H1 (cell line): Measurements from ENCODE around the gene RNASEL. TPM values are rescaled to one million over a fixed set of nuclear protein-coding genes. Genes with fewer than 3 reads are reported as not detected.
"Not testable (repeated sequence)": the region's sequence is repeated elsewhere in the genome, so short reads cannot be mapped to it uniquely, and the experiment has no call there.

Source experiments
- CTCF ChIA-PET: fragments of 300-600 bp; sonication (Branson Sonifier 250); formaldehyde crosslinking; loops from one replicate; lab custom pipeline; 2021; ENCODE audit not compliant: partially characterized antibody; lab: Charles Lee
- POLR2A ChIA-PET: fragments of 300-600 bp; sonication (Branson Sonifier 250); formaldehyde crosslinking; loops from one replicate; lab custom pipeline; 2021; ENCODE audit warnings: inconsistent platforms; ENCODE audit not compliant: partially characterized antibody; lab: Charles Lee
- DNase-seq, 2 experiments: peaks; one replicate each; pipeline versions ENCODE4 v3.0.0 to v3.0.0-alpha.2; 2010 to 2022; ENCODE audit warnings: low spot score in 2 of 2, low read depth in 1 of 2, mixed read lengths in 1 of 2
- FAIRE-seq: peaks from 2 replicates; lab custom pipeline; 2011; peaks lifted over from hg19 to GRCh38; lab: Jason Lieb, UNC
- H2AFZ ChIP-seq: 2 replicates; pipeline ENCODE4 v1.8.1; 2012; ENCODE audit warnings: low read length, inconsistent platforms
- H2AK5ac ChIP-seq: 2 replicates; pipeline ENCODE4 v1.6.1; 2013; ENCODE audit warnings: low read depth, low read length
- H2BK120ac ChIP-seq: replicated peaks from 2 replicates; pipeline ENCODE3; 2013; ENCODE audit warnings: low read depth, low read length, inconsistent platforms
- H2BK12ac ChIP-seq: 2 replicates; pipeline ENCODE4 v1.6.1; 2013; ENCODE audit warnings: low read depth, low read length
- H2BK15ac ChIP-seq: 2 replicates; pipeline ENCODE4 v1.6.1; 2013; ENCODE audit warnings: low read length
- H2BK20ac ChIP-seq: 2 replicates; pipeline ENCODE4 v1.6.1; 2013; ENCODE audit warnings: low read length
- H2BK5ac ChIP-seq: 2 replicates; pipeline ENCODE4 v1.6.1; 2013; ENCODE audit warnings: low read depth, low read length
- H3K14ac ChIP-seq: 2 replicates; pipeline ENCODE4 v1.6.1; 2013; ENCODE audit warnings: inconsistent platforms; ENCODE audit not compliant: insufficient read length
- H3K18ac ChIP-seq: 2 replicates; pipeline ENCODE4 v1.6.1; 2013; ENCODE audit warnings: low read length; ENCODE audit errors: extremely low read depth
- H3K23ac ChIP-seq: 2 replicates; pipeline ENCODE4 v1.6.1; 2013; ENCODE audit warnings: inconsistent platforms; ENCODE audit not compliant: insufficient read length
- H3K23me2 ChIP-seq: 2 replicates; pipeline ENCODE4 v1.6.1; 2013; ENCODE audit warnings: low read depth, low read length
- H3K27ac ChIP-seq: 2 replicates; pipeline ENCODE4 v1.6.1; 2011; ENCODE audit warnings: low read depth, low read length, inconsistent platforms
- H3K27me3 ChIP-seq, 4 experiments: replicated peaks in 1 of 4; 1 replicate in 1 of 4; 2 replicates in 3 of 4; pipeline versions ENCODE4 v1.6.1 to v1.8.1; 2011 to 2013; ENCODE audit warnings: low read length in 3 of 4, mild to moderate bottlenecking in 3 of 4, inconsistent platforms in 2 of 4, mixed read lengths in 2 of 4, moderate library complexity in 1 of 4; ENCODE audit not compliant: control insufficient read depth in 3 of 4, insufficient read depth in 3 of 4; ENCODE audit errors: extremely low read depth in 1 of 4
- H3K36me3 ChIP-seq, 4 experiments: 2 replicates each; pipeline versions ENCODE4 v1.6.1 to v1.8.1; 2011 to 2013; ENCODE audit warnings: mild to moderate bottlenecking in 4 of 4, low read length in 3 of 4, moderate library complexity in 2 of 4, control low read depth in 1 of 4, inconsistent platforms in 1 of 4; ENCODE audit not compliant: insufficient read depth in 4 of 4, control insufficient read depth in 2 of 4
- H3K4ac ChIP-seq: replicated peaks from 2 replicates; pipeline ENCODE3; 2013; ENCODE audit warnings: low read length, low read depth, mixed read lengths, inconsistent platforms; ENCODE audit not compliant: insufficient read length
- H3K4me1 ChIP-seq, 4 experiments: replicated peaks in 1 of 4; 1 replicate in 1 of 4; 2 replicates in 3 of 4; pipeline versions ENCODE4 v1.6.1 to v1.8.1; 2011 to 2013; ENCODE audit warnings: low read length in 3 of 4, inconsistent platforms in 2 of 4, mixed read lengths in 1 of 4; ENCODE audit not compliant: insufficient read depth in 4 of 4, control insufficient read depth in 3 of 4
- H3K4me2 ChIP-seq, 2 experiments: 2 replicates each; pipeline versions ENCODE4 v1.6.1 to v1.8.1; 2011 to 2013; ENCODE audit warnings: low read depth in 2 of 2, low read length in 2 of 2, control low read depth in 1 of 2, inconsistent platforms in 1 of 2, mild to moderate bottlenecking in 1 of 2; ENCODE audit not compliant: insufficient read depth in 1 of 2
- H3K4me3 ChIP-seq, 4 experiments: fragments of 200-600, 300-600 bp in 1 of 4; sonication (generic), shearing (Covaris generic), sonication (Bioruptor Twin) in 1 of 4; 2 replicates each; pipeline versions ENCODE4 v1.5.1 to v1.8.1; 2011 to 2016; ENCODE audit warnings: low read length in 4 of 4, low read depth in 3 of 4, control low read depth in 2 of 4, inconsistent platforms in 2 of 4, mild to moderate bottlenecking in 2 of 4, mixed read lengths in 1 of 4, moderate library complexity in 1 of 4; ENCODE audit not compliant: insufficient read depth in 2 of 4; ENCODE audit errors: extremely low read depth in 1 of 4
- H3K56ac ChIP-seq: replicated peaks from 2 replicates; pipeline ENCODE3; 2013; ENCODE audit warnings: low read depth, mild to moderate bottlenecking, mixed read lengths, low read length, inconsistent platforms; ENCODE audit not compliant: insufficient read length
- H3K79me1 ChIP-seq: 2 replicates; pipeline ENCODE4 v1.6.1; 2013; ENCODE audit warnings: low read depth, low read length, control low read depth
- H3K79me2 ChIP-seq, 2 experiments: 2 replicates each; pipeline versions ENCODE4 v1.6.1 to v1.8.1; 2012 to 2013; ENCODE audit warnings: low read length in 2 of 2, mild to moderate bottlenecking in 2 of 2, inconsistent platforms in 1 of 2; ENCODE audit not compliant: insufficient read depth in 2 of 2, control insufficient read depth in 1 of 2
- H3K9ac ChIP-seq, 4 experiments: replicated peaks in 1 of 4; 1 replicate in 1 of 4; 2 replicates in 3 of 4; pipeline versions ENCODE4 v1.6.1 to v1.8.1; 2011 to 2013; ENCODE audit warnings: low read depth in 3 of 4, low read length in 3 of 4, control low read depth in 2 of 4, mild to moderate bottlenecking in 2 of 4, moderate library complexity in 2 of 4, inconsistent platforms in 1 of 4; ENCODE audit errors: extremely low read depth in 1 of 4
- H3K9me3 ChIP-seq, 2 experiments: 2 replicates each; pipeline versions ENCODE4 v1.6.1 to v1.8.1; 2012 to 2013; ENCODE audit warnings: mild to moderate bottlenecking in 2 of 2, moderate library complexity in 2 of 2, control low read depth in 1 of 2, inconsistent platforms in 1 of 2, low read depth in 1 of 2, low read length in 1 of 2, mixed read lengths in 1 of 2; ENCODE audit not compliant: insufficient read depth in 2 of 2
- H4K20me1 ChIP-seq, 2 experiments: replicated peaks in 1 of 2; 2 replicates each; pipeline versions ENCODE3 to v1.8.1; 2011 to 2013; ENCODE audit warnings: inconsistent platforms in 2 of 2, low read length in 2 of 2, mild to moderate bottlenecking in 1 of 2; ENCODE audit not compliant: insufficient read depth in 2 of 2, control insufficient read depth in 1 of 2
- H4K5ac ChIP-seq: 2 replicates; pipeline ENCODE4 v1.6.1; 2013; ENCODE audit warnings: low read length, low read depth, mixed read lengths, inconsistent platforms; ENCODE audit not compliant: insufficient read length
- H4K8ac ChIP-seq: 2 replicates; pipeline ENCODE4 v1.8.0; 2013; ENCODE audit warnings: mild to moderate bottlenecking, moderate library complexity, low read length, inconsistent platforms; ENCODE audit not compliant: insufficient read depth; ENCODE audit errors: extremely low read depth
- H4K91ac ChIP-seq: replicated peaks from 2 replicates; pipeline ENCODE3; 2013; ENCODE audit warnings: low read length, mixed read lengths, inconsistent platforms; ENCODE audit not compliant: insufficient read length
- WGBS, 2 experiments: shearing (Covaris generic) in 1 of 2; methylation state at CpG; one replicate each; pipeline versions ENCODE4 v1.1.6 to v1.1.7; 2013 to 2015; ENCODE audit warnings: low lambda C conversion rate in 2 of 2, mixed read lengths in 2 of 2, inconsistent platforms in 1 of 2, low coverage in 1 of 2, missing lambda C conversion rate in 1 of 2; ENCODE audit not compliant: insufficient replicate concordance in 2 of 2, insufficient coverage in 1 of 2, insufficient read length in 1 of 2; ENCODE audit errors: extremely low coverage in 1 of 2, missing lambda C conversion rate in 1 of 2; 5-methylcytosine and 5-hydroxymethylcytosine counted together
- polyA plus RNA-seq, 7 experiments: library from polyadenylated mRNA; depleted of rRNA in 3 of 7; stranded (reverse) in 5 of 7; unstranded in 2 of 7; fragments of >200 nt in 5 of 7; fragments of 200-250 nt in 2 of 7; gene quantifications; 1 replicate in 5 of 7; 2 replicates in 1 of 7; 4 replicates in 1 of 7; pipeline versions ENCODE4 v1.2.1 to v1.2.3, GENCODE V29; 2011 to 2013; ENCODE audit warnings: missing spikeins in 2 of 7, mixed read lengths in 2 of 7
- total RNA-seq: library from RNA; stranded (reverse); fragmentation: NEBNext Ultra II Directional; extraction: Animal tissue kit (Norgen Biotek cat#: 25700); gene quantifications from 2 replicates; pipeline ENCODE4 v1.2.1, GENCODE V29; 2021

The RNASEL gene
- total and polyA plus RNA-seq, 2 of the 8 experiments (the other 6 are each of a cell fraction or from before 2014, with no cell fraction given): 0.39 to 0.78 TPM

GRCh38 chr1:182632441-182632857 is 43.4 kb upstream of the RNASEL start:
- H3K56ac ChIP-seq, H3K4me3 ChIP-seq, H4K8ac ChIP-seq, FAIRE-seq, H3K9me3 ChIP-seq, H3K79me1 ChIP-seq, H4K5ac ChIP-seq, H4K91ac ChIP-seq, H3K79me2 ChIP-seq, H2BK15ac ChIP-seq, H2AK5ac ChIP-seq, H3K4ac ChIP-seq, H3K23ac ChIP-seq, H2BK120ac ChIP-seq, H2AFZ ChIP-seq, H2BK20ac ChIP-seq, H3K27ac ChIP-seq, H4K20me1 ChIP-seq, H3K18ac ChIP-seq, H3K27me3 ChIP-seq, H2BK5ac ChIP-seq, H2BK12ac ChIP-seq, H3K14ac ChIP-seq, H3K36me3 ChIP-seq, H3K9ac ChIP-seq, H3K23me2 ChIP-seq, DNase-seq, H3K4me2 ChIP-seq: not testable (repeated sequence)
- H3K4me1 ChIP-seq: peaks cover 6 to 19% (median 12%) of the 10 kb centered on the region in 4 experiments; a peak in 6 of 7 replicates
- WGBS, 2 experiments: 90% methylated on average over 12 of the region's 12 CpGs; no CpG with 5 or more reads in 1 of the 2 experiments
- ChIA-PET POLR2A (interaction anchor here (15.8 kb wide), 1 partner anchor 17 kb away, joined by 107 read pairs; no protein-coding TSS in a partner anchor), CTCF (interaction anchor here (0.8 kb wide), 1 partner anchor 154 kb away, joined by 3 read pairs; no protein-coding TSS in a partner anchor)
